K562 (cell line): Measurements from ENCODE around the gene NBPF3. TPM values are rescaled to one million over a fixed set of nuclear protein-coding genes. Genes with fewer than 3 reads are reported as not detected.

Source experiments
- ATAC-seq: fragments of 200-7000 bp; cut with Tn5 transposase; 3 replicates; pipeline ENCODE4 v1.9.1; 2020; ENCODE audit warnings: moderate library complexity
- BruUV-seq: library from RNA; stranded (reverse); fragments of 400-500 nt; replicated peaks from 2 replicates; lab custom pipeline; 2021; lab: Mats Ljungman, UMichigan
- CTCF ChIA-PET: fragments of 300-600 bp; formaldehyde crosslinking; extraction: SDS; loops from one replicate; lab custom pipeline; 2021; ENCODE audit warnings: low intra/inter-chr PET ratio; lab: Yijun Ruan, JAX
- POLR2A ChIA-PET: fragments of 300-600, 350-650 bp; sonication (Branson Sonifier 250); formaldehyde crosslinking; extraction: SDS; loops from one replicate; lab custom pipeline; 2021; ENCODE audit warnings: antibody characterized with exemption, inconsistent platforms; lab: Yijun Ruan, JAX
- DNase-seq, 4 experiments: peaks; one replicate each; pipeline versions ENCODE4 v3.0.0 to v3.0.0-alpha.2; 2011 to 2018; ENCODE audit warnings: low spot score in 3 of 4, mixed read lengths in 3 of 4; ENCODE audit errors: extremely low read depth in 1 of 4
- FAIRE-seq: peaks from 2 replicates; lab custom pipeline; 2011; peaks lifted over from hg19 to GRCh38; lab: Jason Lieb, UNC
- H2AFZ ChIP-seq: 2 replicates; pipeline ENCODE4 v1.6.0; 2011; ENCODE audit warnings: low read depth, low read length, control low read depth, inconsistent platforms
- H3K27ac ChIP-seq: fragments of 200-600 bp; 3 replicates; pipeline ENCODE4 v1.8.0; 2011; ENCODE audit warnings: low read depth, mild to moderate bottlenecking, control low read depth, inconsistent platforms, low read length, moderate library complexity, mixed read lengths; ENCODE audit errors: extremely low read depth
- H3K27me3 ChIP-seq, 2 experiments: fragments of 300-600 bp in 1 of 2; 2 replicates in 1 of 2; 3 replicates in 1 of 2; pipeline versions ENCODE4 v1.6.0 to v1.8.0; 2011; ENCODE audit warnings: inconsistent platforms in 2 of 2, low read length in 2 of 2, mild to moderate bottlenecking in 1 of 2, mixed read lengths in 1 of 2, moderate library complexity in 1 of 2; ENCODE audit not compliant: control insufficient read depth in 2 of 2, insufficient read depth in 2 of 2
- H3K36me3 ChIP-seq: fragments of 300-600 bp; 3 replicates; pipeline ENCODE4 v1.8.0; 2011; ENCODE audit warnings: mild to moderate bottlenecking, low read length, inconsistent platforms; ENCODE audit not compliant: control insufficient read depth, insufficient read depth
- H3K4me1 ChIP-seq, 2 experiments: fragments of 200-600 bp in 1 of 2; replicated peaks in 1 of 2; 2 replicates in 1 of 2; 3 replicates in 1 of 2; pipeline versions ENCODE4 v1.5.1 to v1.8.0; 2011; ENCODE audit warnings: inconsistent platforms in 2 of 2, low read length in 2 of 2, mild to moderate bottlenecking in 1 of 2, mixed read lengths in 1 of 2, moderate library complexity in 1 of 2; ENCODE audit not compliant: control insufficient read depth in 2 of 2, insufficient read depth in 2 of 2
- H3K4me2 ChIP-seq: 2 replicates; pipeline ENCODE4 v1.6.1; 2011; ENCODE audit warnings: low read length, control low read depth, inconsistent platforms, mixed read lengths; ENCODE audit not compliant: insufficient read depth
- H3K4me3 ChIP-seq: fragments of 200-600 bp; sonication (generic), shearing (Covaris generic); 2 replicates; pipeline ENCODE4 v1.5.1; 2016; ENCODE audit warnings: control low read depth, inconsistent platforms
- H3K79me2 ChIP-seq: fragments of 200-600 bp; 3 replicates; pipeline ENCODE4 v1.8.0; 2011; ENCODE audit warnings: low read length, inconsistent platforms; ENCODE audit not compliant: control insufficient read depth, insufficient read depth
- H3K9ac ChIP-seq, 2 experiments: 2 replicates each; pipeline versions ENCODE4 v1.6.0 to v1.6.1; 2011; ENCODE audit warnings: low read depth in 2 of 2, low read length in 2 of 2, control low read depth in 1 of 2, inconsistent platforms in 1 of 2, mild to moderate bottlenecking in 1 of 2, mixed read lengths in 1 of 2; ENCODE audit not compliant: insufficient read depth in 1 of 2
- H3K9me1 ChIP-seq: one replicate; pipeline ENCODE4 v1.6.0; 2011; ENCODE audit warnings: inconsistent platforms, mild to moderate bottlenecking, low read length, moderate library complexity; ENCODE audit not compliant: control insufficient read depth, insufficient read depth
- H3K9me3 ChIP-seq: replicated peaks from 2 replicates; pipeline ENCODE4 v1.5.1; 2011; ENCODE audit warnings: low read depth, low read length, inconsistent platforms; ENCODE audit not compliant: control insufficient read depth, insufficient read depth
- H4K20me1 ChIP-seq: replicated peaks from 2 replicates; pipeline ENCODE4 v1.6.1; 2011; ENCODE audit warnings: low read length, inconsistent platforms, mixed read lengths; ENCODE audit not compliant: control insufficient read depth, insufficient read depth
- ATF6 ChIP-seq: sonication (generic); formaldehyde crosslinking; IDR thresholded peaks from 2 replicates; pipeline ENCODE4 v1.4.0; 2020; ENCODE audit warnings: mild to moderate bottlenecking, missing genetic modification reagents
- CBX2 ChIP-seq: fragments of 200-600 bp; sonication (generic); IDR thresholded peaks from one replicate; pipeline ENCODE4 v1.6.1; 2012; ENCODE audit warnings: mild to moderate bottlenecking, low read length, inconsistent platforms; ENCODE audit not compliant: insufficient read depth, poor library complexity, severe bottlenecking
- EP400 ChIP-seq: fragments of 450-650 bp; IDR thresholded peaks from 2 replicates; pipeline ENCODE4 v1.6.1; 2017; ENCODE audit warnings: antibody characterized with exemption, mild to moderate bottlenecking, moderate library complexity
- HDAC3 ChIP-seq: fragments of 450-650 bp; IDR thresholded peaks from 2 replicates; pipeline ENCODE4 v1.6.1; 2018; ENCODE audit warnings: borderline replicate concordance, mild to moderate bottlenecking, moderate library complexity; ENCODE audit not compliant: partially characterized antibody
- MECOM ChIP-seq: fragments of 250-450 bp; sonication (Bioruptor Pico); IDR thresholded peaks from 2 replicates; pipeline ENCODE4 v1.8.0; 2022; ENCODE audit warnings: inconsistent platforms
- MLLT1 ChIP-seq, 2 experiments: fragments of 450-650 bp; IDR thresholded peaks; 2 replicates each; pipeline ENCODE4 v1.6.1; 2016
- MYNN ChIP-seq, 2 experiments: sonication (generic); formaldehyde crosslinking in 1 of 2; IDR thresholded peaks; 2 replicates each; pipeline versions ENCODE4 v1.5.0 to v1.6.1; 2016 to 2020; ENCODE audit warnings: antibody characterized with exemption in 1 of 2, missing genetic modification reagents in 1 of 2
- NCOA2 ChIP-seq, 2 experiments: fragments of 450-650 bp; IDR thresholded peaks; 2 replicates each; pipeline ENCODE4 v1.6.1; 2018; ENCODE audit warnings: mild to moderate bottlenecking in 2 of 2, moderate library complexity in 1 of 2; ENCODE audit not compliant: partially characterized antibody in 2 of 2
- PCBP1 ChIP-seq: fragments of 200-400 bp; formaldehyde crosslinking; IDR thresholded peaks from 2 replicates; pipeline ENCODE4 v1.6.1; 2018; ENCODE audit warnings: mild to moderate bottlenecking, low read depth, low read length; ENCODE audit not compliant: poor library complexity, severe bottlenecking
- PHF20 ChIP-seq: fragments of 450-650 bp; IDR thresholded peaks from 2 replicates; pipeline ENCODE4 v1.6.1; 2018; ENCODE audit not compliant: partially characterized antibody
- POU5F1 ChIP-seq: fragments of 150-350 bp; IDR thresholded peaks from 2 replicates; pipeline ENCODE4 v1.6.1; 2014; ENCODE audit warnings: borderline replicate concordance, low read length, low read depth, mild to moderate bottlenecking; ENCODE audit not compliant: partially characterized antibody
- TAF9B ChIP-seq: fragments of 450-650 bp; IDR thresholded peaks from 2 replicates; pipeline ENCODE4 v1.6.1; 2018; ENCODE audit warnings: mild to moderate bottlenecking; ENCODE audit not compliant: partially characterized antibody
- ZBTB17 ChIP-seq: fragments of 450-650 bp; formaldehyde crosslinking; IDR thresholded peaks from 2 replicates; pipeline ENCODE4 v1.4.0; 2020; ENCODE audit warnings: mild to moderate bottlenecking
- ZNF449 ChIP-seq: fragments of 250-450 bp; sonication (Bioruptor Pico); IDR thresholded peaks from 2 replicates; pipeline ENCODE4 v1.8.0; 2022; ENCODE audit warnings: moderate library complexity, mild to moderate bottlenecking, inconsistent platforms
- WGBS: fragments of 100-300 bp; shearing (Covaris generic); methylation state at CpG from one replicate; pipeline ENCODE4 v1.1.6; 2016; ENCODE audit warnings: low coverage, mixed read lengths; ENCODE audit not compliant: insufficient coverage; ENCODE audit errors: missing lambda C conversion rate; 5-methylcytosine and 5-hydroxymethylcytosine counted together
- in situ Hi-C: fragments of 300-500 bp; cut with MboI; formaldehyde crosslinking; loops from 4 replicates; pipeline ENCODE4 v1.15.0; 2018; ENCODE audit warnings: inconsistent platforms, mixed read lengths
- intact Hi-C: fragments of 100-400 bp; cut with micrococcal nuclease; formaldehyde crosslinking; loops from 2 replicates; pipeline ENCODE4 v1.14.2; 2022
- polyA plus RNA-seq, 8 experiments: library from polyadenylated mRNA; depleted of rRNA in 4 of 8; stranded (reverse) in 5 of 8; unstranded in 3 of 8; fragments of >200 nt; fragmentation: Nextera tagmentation in 2 of 8; fragmentation: Illumina TruSeq in 1 of 8; extraction: Ambion mirVana in 2 of 8; extraction: Trizol in 1 of 8; gene quantifications; 2 replicates each; pipeline versions ENCODE4 v1.2.1 to v1.2.3, GENCODE V29; 2011 to 2014; ENCODE audit warnings: inconsistent platforms in 1 of 8, missing spikeins in 1 of 8
- total RNA-seq, 7 experiments: library from RNA; depleted of rRNA in 6 of 7; stranded (reverse); fragments of >200 nt in 6 of 7; fragmentation: Illumina TruSeq in 2 of 7; extraction: Trizol in 2 of 7; gene quantifications; 2 replicates each; pipeline versions ENCODE4 v1.2.1 to v1.2.3, GENCODE V29; 2011 to 2021; ENCODE audit warnings: low replicate concordance in 1 of 7

Gene NBPF3
- total and polyA plus RNA-seq, 9 of the 15 experiments (the other 6 are each of a cell fraction or from before 2014, with no cell fraction given): 1.5 to 7.3 (median 5.4) TPM

GRCh38 chr1:21517660-21518480 is 77.9 kb downstream of the NBPF3 start:
- H4K20me1 ChIP-seq: no peaks in the 10 kb centered on the region
- H3K9ac ChIP-seq: no peak overlapping the region
- ChIA-PET POLR2A (interaction anchor here (0.7 to 1.8 kb wide), 3 partner anchors 10 to 341 kb away, joined by 3 to 5 read pairs (median 3); no protein-coding TSS in a partner anchor), CTCF (no interaction called here)
- no peaks in the 10 kb centered on the region for H3K79me2 ChIP-seq
- intact Hi-C loops: loop anchor here (10.0 kb wide), 2 partner anchors 77 to 447 kb away; no protein-coding TSS in a partner anchor
- FAIRE-seq (no peak), ATAC-seq (no peak), DNase-seq (no peak)
- no peaks in the 10 kb centered on the region for H3K4me1 ChIP-seq
- in situ Hi-C loops: loop anchor here (25.0 kb wide), 1 partner anchor 144 kb away; the partner anchor contains the start of gene RAP1GAP
- no peak overlapping the region for H3K4me2 ChIP-seq
- 8% methylated on average over 13 of the region's 13 CpGs for WGBS
- H3K9me3 ChIP-seq: no peaks in the 10 kb centered on the region
- no peak overlapping the region for H3K27ac ChIP-seq
- no peaks in the 10 kb centered on the region for H3K9me1 ChIP-seq
- no peak for TF ChIP-seq EP400
- no peak for TF ChIP-seq MECOM (CRISPR knock-in tag)
- no peak for TF ChIP-seq POU5F1
- no peak for TF ChIP-seq ZNF449
- no peak for TF ChIP-seq MYNN (IDR thresholded peaks at IDR 0.05)
- TF ChIP-seq MYNN (CRISPR knock-in tag; IDR thresholded peaks at IDR 0.05): no peak
- peak; percentile 93 for TF ChIP-seq ZBTB17 (CRISPR knock-in tag)
- no peak for TF ChIP-seq ATF6 (CRISPR knock-in tag)
- TF ChIP-seq PCBP1: no peak
- TF ChIP-seq PHF20: no peak
- TF ChIP-seq TAF9B: no peak
- peak in 1 of 2 experiments; percentile 93; a peak in 2 of 4 replicates for TF ChIP-seq MLLT1 (IDR thresholded peaks at IDR 0.05)
- no peak for TF ChIP-seq HDAC3
- TF ChIP-seq CBX2: no peak
- no peak for TF ChIP-seq NCOA2 (IDR thresholded peaks at IDR 0.05; ENCODE audit: partially characterized antibody in 2 of 2)
- peaks cover 20 to 66% of the 10 kb centered on the region in 2 experiments; a peak in 4 of 5 replicates for H3K27me3 ChIP-seq
- H2AFZ ChIP-seq: no peak overlapping the region
- BruUV-seq: no TSS peak
- H3K4me3 ChIP-seq: no peak overlapping the region
- H3K36me3 ChIP-seq: no peaks in the 10 kb centered on the region
